Mucosa of rectum (tissue), 2 donors: ENCODE measurements around the gene INSM1.
A peak's percentile ranks its signal among the peaks of the same experiment; 100 is the strongest.

Experiments
- H3K27ac ChIP-seq, 2 donors: one replicate each; pipeline ENCODE4 v1.7.0; 2013; ENCODE audit warnings: inconsistent platforms in 2 of 2, low read depth in 2 of 2, low read length in 2 of 2
- H3K27me3 ChIP-seq, 2 donors: one replicate each; pipeline ENCODE4 v1.7.0; 2013; ENCODE audit warnings: low read length in 2 of 2; ENCODE audit not compliant: control insufficient read depth in 2 of 2, insufficient read depth in 2 of 2
- H3K36me3 ChIP-seq, 2 donors: one replicate each; pipeline ENCODE4 v1.7.0; 2013; ENCODE audit warnings: low read length in 2 of 2; ENCODE audit not compliant: control insufficient read depth in 2 of 2, insufficient read depth in 2 of 2
- H3K4me1 ChIP-seq, 2 donors: one replicate each; pipeline ENCODE4 v1.7.0; 2013; ENCODE audit warnings: low read length in 2 of 2, mild to moderate bottlenecking in 1 of 2; ENCODE audit not compliant: control insufficient read depth in 2 of 2, insufficient read depth in 2 of 2
- H3K4me3 ChIP-seq, 2 donors: one replicate each; pipeline ENCODE4 v1.7.0; 2013; ENCODE audit warnings: low read length in 2 of 2
- H3K9ac ChIP-seq, 2 donors: one replicate each; pipeline ENCODE4 v1.7.0; 2013; ENCODE audit warnings: low read length in 2 of 2, low read depth in 1 of 2, mild to moderate bottlenecking in 1 of 2
- H3K9me3 ChIP-seq, 2 donors: one replicate each; pipeline ENCODE4 v1.7.0; 2013; ENCODE audit warnings: low read length in 2 of 2; ENCODE audit not compliant: control insufficient read depth in 2 of 2
- donor health status: healthy.
- donor health status: Normal muscosa, but diverticular disease.

The INSM1 gene

GRCh38 chr20:20367575-20368417 is at the start of gene INSM1:
TSS of gene INSM1 (plus strand) at chr20:20368104. CDS start at chr20:20368268, 164 bp downstream.
- Histone ChIP-seq H3K27me3 (peaks cover 59 to 70% of the 10 kb centered on the region in 2 donors), H3K4me1 (peaks cover 3 to 12% of the 10 kb centered on the region in 2 donors), H3K36me3 (no peaks in the 10 kb centered on the region), H3K27ac (no peak within 1 kb of the TSS), H3K4me3 (peak within 1 kb of the TSS; percentile 16 to 26), H3K9me3 (no peaks in the 10 kb centered on the region), H3K9ac (no peak within 1 kb of the TSS)

- Histone ChIP-seq H3K36me3 (no peaks in the 10 kb centered on the region), H3K9ac (no peak overlapping the region), H3K27ac (peak overlapping the region in 1 of 2 donors; percentile 29), H3K9me3 (no peaks in the 10 kb centered on the region), H3K27me3 (no peaks in the 10 kb centered on the region), H3K4me1 (no peaks in the 10 kb centered on the region), H3K4me3 (no peak overlapping the region)
Observed at GRCh38 chr20:20318365-20319161, 49.3 kb upstream of the INSM1 start.

GRCh38 chr20:20321134-20321533 is 46.8 kb upstream of the INSM1 start:
- Histone ChIP-seq H3K9me3 (no peaks in the 10 kb centered on the region), H3K4me1 (no peaks in the 10 kb centered on the region), H3K9ac (no peak overlapping the region), H3K4me3 (no peak overlapping the region), H3K27ac (no peak overlapping the region), H3K27me3 (no peaks in the 10 kb centered on the region), H3K36me3 (no peaks in the 10 kb centered on the region)

- Histone ChIP-seq H3K4me1 (no peaks in the 10 kb centered on the region), H3K36me3 (no peaks in the 10 kb centered on the region), H3K27ac (no peak overlapping the region), H3K4me3 (no peak overlapping the region), H3K27me3 (no peaks in the 10 kb centered on the region), H3K9me3 (no peaks in the 10 kb centered on the region), H3K9ac (no peak overlapping the region)
Observed at GRCh38 chr20:20321917-20322316, 46.0 kb upstream of the INSM1 start.

GRCh38 chr20:20322912-20323311 is 45.0 kb upstream of the INSM1 start:
- H3K36me3 ChIP-seq: no peaks in the 10 kb centered on the region
- H3K4me1 ChIP-seq: no peaks in the 10 kb centered on the region
- H3K9ac ChIP-seq: no peak overlapping the region
- H3K27ac ChIP-seq: no peak overlapping the region
- no peaks in the 10 kb centered on the region for H3K9me3 ChIP-seq
- H3K4me3 ChIP-seq: no peak overlapping the region
- H3K27me3 ChIP-seq: no peaks in the 10 kb centered on the region

GRCh38 chr20:20327746-20328145 is 40.2 kb upstream of the INSM1 start:
- no peak overlapping the region for H3K9ac ChIP-seq
- no peaks in the 10 kb centered on the region for H3K4me1 ChIP-seq
- no peak overlapping the region for H3K4me3 ChIP-seq
- no peaks in the 10 kb centered on the region for H3K36me3 ChIP-seq
- no peaks in the 10 kb centered on the region for H3K9me3 ChIP-seq
- no peak overlapping the region for H3K27ac ChIP-seq
- H3K27me3 ChIP-seq: no peaks in the 10 kb centered on the region

GRCh38 chr20:20329564-20329963 is 38.3 kb upstream of the INSM1 start:
- Histone ChIP-seq H3K9ac (no peak overlapping the region), H3K27ac (no peak overlapping the region), H3K4me3 (no peak overlapping the region), H3K36me3 (no peaks in the 10 kb centered on the region), H3K9me3 (no peaks in the 10 kb centered on the region), H3K27me3 (no peaks in the 10 kb centered on the region), H3K4me1 (no peaks in the 10 kb centered on the region)

GRCh38 chr20:20331156-20331555 is 36.7 kb upstream of the INSM1 start:
- Histone ChIP-seq H3K9ac (no peak overlapping the region), H3K27me3 (no peaks in the 10 kb centered on the region), H3K27ac (no peak overlapping the region), H3K4me1 (no peaks in the 10 kb centered on the region), H3K36me3 (no peaks in the 10 kb centered on the region), H3K4me3 (no peak overlapping the region), H3K9me3 (no peaks in the 10 kb centered on the region)

- H3K36me3 ChIP-seq: no peaks in the 10 kb centered on the region
- H3K4me1 ChIP-seq: no peaks in the 10 kb centered on the region
- no peaks in the 10 kb centered on the region for H3K27me3 ChIP-seq
- H3K9ac ChIP-seq: no peak overlapping the region
- H3K4me3 ChIP-seq: no peak overlapping the region
- H3K9me3 ChIP-seq: no peaks in the 10 kb centered on the region
- H3K27ac ChIP-seq: no peak overlapping the region
Observed at GRCh38 chr20:20331817-20332216, 36.1 kb upstream of the INSM1 start.

GRCh38 chr20:20333866-20334265 is 34.0 kb upstream of the INSM1 start:
- Histone ChIP-seq H3K4me3 (no peak overlapping the region), H3K4me1 (no peaks in the 10 kb centered on the region), H3K36me3 (no peaks in the 10 kb centered on the region), H3K9me3 (no peaks in the 10 kb centered on the region), H3K27me3 (no peaks in the 10 kb centered on the region), H3K27ac (no peak overlapping the region), H3K9ac (no peak overlapping the region)
